ENCODE measurements around the gene ADGRG4. TPM values are rescaled to one million over a fixed set of nuclear protein-coding genes. Genes with fewer than 3 reads are reported as not detected.

ADGRG4 gene
- total RNA-seq, 3 donors from 2014 or later (not counting 1 experiment from before 2014, with no cell fraction given), result not detected

- intact Hi-C loops (cut with micrococcal nuclease), result no loop called here
- WGBS (ENCODE audit: insufficient coverage), result no CpG with 5 or more reads among the region's 2 CpGs
Measured at GRCh38 chrX:136318156-136318555, 17.4 kb downstream of the ADGRG4 start.

GRCh38 chrX:136318895-136319597 lies 18.3 kb downstream of the ADGRG4 start:
- ATAC-seq (no peak), DNase-seq (no peak)
- Mint-ChIP-seq H3K27ac (no peak overlapping the region), H3K9me3 (no peaks in the 10 kb centered on the region), H3K4me1 (no peaks in the 10 kb centered on the region), H3K27me3 (ENCODE audit: low read depth in 2 of 2) (peaks cover 0 to 28% of the 10 kb centered on the region in 2 donors), H3K4me3 (no peak overlapping the region), H3K36me3 (no peaks in the 10 kb centered on the region)
- H3K9me3 ChIP-seq (ENCODE audit: control insufficient read depth, insufficient read depth, low read length), result no peaks in the 10 kb centered on the region
- intact Hi-C loops (cut with micrococcal nuclease), result no loop called here
- H3K36me3 ChIP-seq (ENCODE audit: control insufficient read depth, insufficient read depth, low read length), result no peaks in the 10 kb centered on the region
- no peaks in the 10 kb centered on the region for H3K27me3 ChIP-seq (ENCODE audit: control insufficient read depth, insufficient read depth, low read length)
- no peak for TF ChIP-seq CTCF (IDR thresholded peaks at IDR 0.05)
- 91% methylated on average over 6 of the region's 8 CpGs for WGBS (ENCODE audit: insufficient coverage)
- no peaks in the 10 kb centered on the region for H3K4me1 ChIP-seq (ENCODE audit: control insufficient read depth, insufficient read depth, low read length)
- H3K4me3 ChIP-seq (ENCODE audit: low read length), result no peak overlapping the region
- H3K27ac ChIP-seq (ENCODE audit: low read length), result no peak overlapping the region

More at GRCh38 chrX:136318156-136318555, 17.4 kb downstream of the ADGRG4 start:
- no peaks in the 10 kb centered on the region for H3K9me3 Mint-ChIP-seq
- Histone ChIP-seq H3K27ac (ENCODE audit: low read length) (no peak overlapping the region), H3K4me3 (ENCODE audit: low read length) (no peak overlapping the region), H3K4me1 (ENCODE audit: control insufficient read depth, insufficient read depth, low read length) (no peaks in the 10 kb centered on the region), H3K9me3 (ENCODE audit: control insufficient read depth, insufficient read depth, low read length) (no peaks in the 10 kb centered on the region), H3K36me3 (ENCODE audit: control insufficient read depth, insufficient read depth, low read length) (no peaks in the 10 kb centered on the region), H3K27me3 (ENCODE audit: control insufficient read depth, insufficient read depth, low read length) (no peaks in the 10 kb centered on the region)
- no peak overlapping the region for H3K27ac Mint-ChIP-seq
- H3K4me3 Mint-ChIP-seq, result no peak overlapping the region
- no peaks in the 10 kb centered on the region for H3K4me1 Mint-ChIP-seq
- no peak for TF ChIP-seq CTCF (IDR thresholded peaks at IDR 0.05)
- no peaks in the 10 kb centered on the region for H3K36me3 Mint-ChIP-seq
- DNase-seq (no peak), ATAC-seq (no peak)
- peaks cover 0 to 19% of the 10 kb centered on the region in 2 donors for H3K27me3 Mint-ChIP-seq (ENCODE audit: low read depth in 2 of 2)

- no peak overlapping the region for H3K27ac Mint-ChIP-seq
- no peak for ATAC-seq
- Histone ChIP-seq H3K9me3 (ENCODE audit: control insufficient read depth, insufficient read depth, low read length) (no peaks in the 10 kb centered on the region), H3K4me1 (ENCODE audit: control insufficient read depth, insufficient read depth, low read length) (no peaks in the 10 kb centered on the region), H3K4me3 (ENCODE audit: low read length) (no peak overlapping the region), H3K27me3 (ENCODE audit: control insufficient read depth, insufficient read depth, low read length) (no peaks in the 10 kb centered on the region), H3K36me3 (ENCODE audit: control insufficient read depth, insufficient read depth, low read length) (no peaks in the 10 kb centered on the region), H3K27ac (ENCODE audit: low read length) (no peak overlapping the region)
- no peaks in the 10 kb centered on the region for H3K36me3 Mint-ChIP-seq
- no peaks in the 10 kb centered on the region for H3K4me1 Mint-ChIP-seq
- H3K9me3 Mint-ChIP-seq, result no peaks in the 10 kb centered on the region
- H3K4me3 Mint-ChIP-seq, result no peak overlapping the region
- DNase-seq, result no peak
- no peak for TF ChIP-seq CTCF (IDR thresholded peaks at IDR 0.05)
- H3K27me3 Mint-ChIP-seq (ENCODE audit: low read depth in 2 of 2), result peaks cover 0 to 30% of the 10 kb centered on the region in 2 donors
- intact Hi-C loops (cut with micrococcal nuclease), result no loop called here
Measured at GRCh38 chrX:136319600-136319999, 18.8 kb downstream of the ADGRG4 start.

DNA sequence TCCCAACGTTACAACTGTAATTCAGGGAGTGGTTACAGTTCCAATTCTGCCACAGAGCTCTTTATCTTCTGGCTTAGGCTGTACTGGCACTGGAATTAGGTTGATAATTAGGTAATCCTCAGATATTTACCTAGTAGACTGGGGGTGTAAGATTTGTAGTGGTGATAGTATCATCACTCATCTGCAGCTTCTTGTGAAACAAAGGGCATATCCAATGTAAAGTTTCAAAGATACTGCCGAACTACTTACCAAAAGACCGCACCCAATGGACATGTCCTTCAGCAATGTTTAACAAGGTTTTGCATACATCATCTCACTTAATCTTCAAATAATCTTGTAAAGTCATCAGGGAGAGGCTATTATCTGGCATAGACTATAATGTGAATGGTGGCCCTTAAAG lies 20.8 kb downstream of the ADGRG4 start:
- intact Hi-C loops (cut with micrococcal nuclease), result no loop called here
- Mint-ChIP-seq H3K27me3 (ENCODE audit: low read depth in 2 of 2) (peaks cover 0 to 46% of the 10 kb centered on the region in 2 donors), H3K4me3 (no peak overlapping the region), H3K4me1 (no peaks in the 10 kb centered on the region), H3K36me3 (no peaks in the 10 kb centered on the region), H3K9me3 (no peaks in the 10 kb centered on the region), H3K27ac (no peak overlapping the region)
- 60% methylated on average over 2 of the region's 3 CpGs for WGBS (ENCODE audit: insufficient coverage)
- ATAC-seq, result no peak
- Histone ChIP-seq H3K36me3 (ENCODE audit: control insufficient read depth, insufficient read depth, low read length) (no peaks in the 10 kb centered on the region), H3K27ac (ENCODE audit: low read length) (no peak overlapping the region), H3K4me3 (ENCODE audit: low read length) (no peak overlapping the region), H3K9me3 (ENCODE audit: control insufficient read depth, insufficient read depth, low read length) (no peaks in the 10 kb centered on the region), H3K4me1 (ENCODE audit: control insufficient read depth, insufficient read depth, low read length) (no peaks in the 10 kb centered on the region), H3K27me3 (ENCODE audit: control insufficient read depth, insufficient read depth, low read length) (no peaks in the 10 kb centered on the region)
- TF ChIP-seq CTCF (IDR thresholded peaks at IDR 0.05), result no peak
- DNase-seq, result no peak
